Measurements from ENCODE around the gene KCNH6. TPM values are rescaled to one million over a fixed set of nuclear protein-coding genes. Genes with fewer than 3 reads are reported as not detected.
A peak's percentile ranks its signal among the peaks of the same experiment; 100 is the strongest.

KCNH6 gene
- total RNA-seq, 3 donors from 2014 or later (not counting 1 experiment from before 2014, with no cell fraction given) = not detected

- no peak for TF ChIP-seq CTCF (IDR thresholded peaks at IDR 0.05)
- peaks cover 53 to 69% of the 10 kb centered on the region in 2 donors for H3K4me1 Mint-ChIP-seq
- intact Hi-C loops (cut with micrococcal nuclease) = loop anchor here (5.0 kb wide), 2 partner anchors 70 to 145 kb away; partner anchors contain the start of gene MAP3K3
Observed at GRCh38 chr17:63552211-63552610, 29.1 kb downstream of the KCNH6 start.

GRCh38 chr17:63555500-63556156, 32.5 kb downstream of the KCNH6 start:
- no peak overlapping the region for H3K4me3 ChIP-seq (ENCODE audit: low read length)
- DNase-seq (no peak), ATAC-seq (no peak)
- no peaks in the 10 kb centered on the region for H3K27me3 ChIP-seq (ENCODE audit: control insufficient read depth, insufficient read depth, low read length)
- 66% methylated on average over 6 of the region's 7 CpGs for WGBS (ENCODE audit: insufficient coverage)
- no peaks in the 10 kb centered on the region for H3K9me3 ChIP-seq (ENCODE audit: control insufficient read depth, insufficient read depth, low read length)
- peak overlapping the region; percentile 72 to 78 for H3K27ac Mint-ChIP-seq
- TF ChIP-seq CTCF (IDR thresholded peaks at IDR 0.05) = no peak
- no peaks in the 10 kb centered on the region for H3K36me3 ChIP-seq (ENCODE audit: control insufficient read depth, insufficient read depth, low read length)
- H3K27ac ChIP-seq (ENCODE audit: low read length) = no peak overlapping the region
- H3K4me1 ChIP-seq (ENCODE audit: control insufficient read depth, insufficient read depth, low read length) = peaks cover 20% of the 10 kb centered on the region
- intact Hi-C loops (cut with micrococcal nuclease) = no loop called here
- H3K36me3 Mint-ChIP-seq = no peaks in the 10 kb centered on the region
- no peak overlapping the region for H3K4me3 Mint-ChIP-seq
- H3K27me3 Mint-ChIP-seq (ENCODE audit: low read depth in 2 of 2) = no peaks in the 10 kb centered on the region
- H3K9me3 Mint-ChIP-seq = no peaks in the 10 kb centered on the region
- peaks cover 58 to 79% of the 10 kb centered on the region in 2 donors for H3K4me1 Mint-ChIP-seq

More at GRCh38 chr17:63552211-63552610, 29.1 kb downstream of the KCNH6 start:
- Histone ChIP-seq H3K27ac (ENCODE audit: low read length) (no peak overlapping the region), H3K36me3 (ENCODE audit: control insufficient read depth, insufficient read depth, low read length) (no peaks in the 10 kb centered on the region), H3K9me3 (ENCODE audit: control insufficient read depth, insufficient read depth, low read length) (no peaks in the 10 kb centered on the region), H3K4me3 (ENCODE audit: low read length) (no peak overlapping the region), H3K4me1 (ENCODE audit: control insufficient read depth, insufficient read depth, low read length) (peaks cover 29% of the 10 kb centered on the region), H3K27me3 (ENCODE audit: control insufficient read depth, insufficient read depth, low read length) (no peaks in the 10 kb centered on the region)
- Mint-ChIP-seq H3K36me3 (no peaks in the 10 kb centered on the region), H3K9me3 (no peaks in the 10 kb centered on the region), H3K27me3 (ENCODE audit: low read depth in 2 of 2) (no peaks in the 10 kb centered on the region), H3K27ac (peak overlapping the region; percentile 95 to 97), H3K4me3 (peak overlapping the region; percentile 82)
- ATAC-seq (no peak), DNase-seq (no peak)
- WGBS (ENCODE audit: insufficient coverage) = 73% methylated on average over 5 of the region's 6 CpGs

- Histone ChIP-seq H3K27ac (ENCODE audit: low read length) (no peak overlapping the region), H3K27me3 (ENCODE audit: control insufficient read depth, insufficient read depth, low read length) (no peaks in the 10 kb centered on the region), H3K4me3 (ENCODE audit: low read length) (no peak overlapping the region), H3K36me3 (ENCODE audit: control insufficient read depth, insufficient read depth, low read length) (no peaks in the 10 kb centered on the region), H3K4me1 (ENCODE audit: control insufficient read depth, insufficient read depth, low read length) (peaks cover 12% of the 10 kb centered on the region), H3K9me3 (ENCODE audit: control insufficient read depth, insufficient read depth, low read length) (no peaks in the 10 kb centered on the region)
- WGBS (ENCODE audit: insufficient coverage) = 92% methylated on average over 2 of the region's 2 CpGs
- no peak for TF ChIP-seq CTCF (IDR thresholded peaks at IDR 0.05)
- Mint-ChIP-seq H3K27me3 (ENCODE audit: low read depth in 2 of 2) (no peaks in the 10 kb centered on the region), H3K4me3 (no peak overlapping the region), H3K9me3 (no peaks in the 10 kb centered on the region), H3K36me3 (no peaks in the 10 kb centered on the region), H3K27ac (peak overlapping the region; percentile 63 to 78), H3K4me1 (peaks cover 61 to 82% of the 10 kb centered on the region in 2 donors)
- ATAC-seq = no peak
- intact Hi-C loops (cut with micrococcal nuclease) = no loop called here
- DNase-seq = no peak
Observed at GRCh38 chr17:63557416-63557815, 34.3 kb downstream of the KCNH6 start.

GRCh38 chr17:63558441-63558840, 35.3 kb downstream of the KCNH6 start:
- Mint-ChIP-seq H3K36me3 (no peaks in the 10 kb centered on the region), H3K27me3 (ENCODE audit: low read depth in 2 of 2) (no peaks in the 10 kb centered on the region), H3K4me3 (no peak overlapping the region), H3K9me3 (no peaks in the 10 kb centered on the region), H3K27ac (peak overlapping the region in 1 of 2 donors; percentile 34), H3K4me1 (peaks cover 58 to 78% of the 10 kb centered on the region in 2 donors)
- DNase-seq = no peak
- H3K9me3 ChIP-seq (ENCODE audit: control insufficient read depth, insufficient read depth, low read length) = no peaks in the 10 kb centered on the region
- no peak overlapping the region for H3K27ac ChIP-seq (ENCODE audit: low read length)
- no peaks in the 10 kb centered on the region for H3K36me3 ChIP-seq (ENCODE audit: control insufficient read depth, insufficient read depth, low read length)
- no peak for TF ChIP-seq CTCF (IDR thresholded peaks at IDR 0.05)
- H3K4me3 ChIP-seq (ENCODE audit: low read length) = no peak overlapping the region
- H3K27me3 ChIP-seq (ENCODE audit: control insufficient read depth, insufficient read depth, low read length) = no peaks in the 10 kb centered on the region
- H3K4me1 ChIP-seq (ENCODE audit: control insufficient read depth, insufficient read depth, low read length) = peaks cover 14% of the 10 kb centered on the region
- intact Hi-C loops (cut with micrococcal nuclease) = no loop called here
- no peak for ATAC-seq
- WGBS (ENCODE audit: insufficient coverage) = 95% methylated on average over 3 of the region's 3 CpGs
